ENCODE data around the gene TLR4.

Gene TLR4

GRCh38 chr9:117715411-117715989 lies 11.3 kb downstream of the TLR4 start:
- DNase-seq (ENCODE audit: low read depth) = no peak

DNA sequence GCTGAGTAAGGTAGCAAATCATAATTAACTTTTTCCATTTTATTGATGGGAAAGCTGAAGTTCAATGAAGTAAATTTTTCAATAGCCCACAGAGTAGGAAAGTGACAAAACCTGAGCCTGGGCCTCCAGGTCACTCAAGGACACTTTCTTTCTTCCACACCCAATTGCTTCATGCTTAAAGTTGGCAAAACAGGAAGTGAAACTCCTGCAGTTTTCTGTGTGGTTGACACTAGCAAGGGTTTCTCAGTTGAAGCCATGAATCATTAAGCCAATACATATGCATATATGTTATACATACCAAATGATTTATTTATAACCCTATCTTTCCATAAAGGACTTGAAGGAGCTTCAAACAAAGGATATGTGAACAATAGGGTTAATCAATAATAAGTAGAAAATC lies 13.9 kb downstream of the TLR4 start:
- DNase-seq (ENCODE audit: low read depth) = no peak

GRCh38 chr9:117718701-117719100 lies 14.5 kb downstream of the TLR4 start:
- no peak for DNase-seq (ENCODE audit: low read depth)

GRCh38 chr9:117719161-117719920 lies 15.1 kb downstream of the TLR4 start:
- DNase-seq (ENCODE audit: low read depth) = no peak

DNA sequence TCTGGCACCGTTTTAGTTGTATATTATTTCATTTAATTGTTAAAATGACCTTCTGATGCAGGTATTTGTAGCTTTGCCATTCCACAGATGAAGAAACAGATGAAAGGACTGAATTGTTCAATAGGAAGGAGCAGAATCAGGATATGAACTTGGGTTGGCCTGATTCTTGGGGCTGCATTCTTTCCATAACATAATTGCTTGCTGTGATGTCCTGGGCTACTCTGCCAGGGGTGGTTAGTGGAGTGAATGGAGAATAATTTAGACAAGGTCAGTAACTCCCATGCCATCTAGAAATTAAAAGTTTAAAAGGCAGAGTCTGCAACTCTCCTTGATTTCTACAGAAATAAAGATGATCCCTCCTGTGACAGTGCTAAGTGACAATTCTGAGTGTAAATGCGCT lies 15.9 kb downstream of the TLR4 start:
- DNase-seq (ENCODE audit: low read depth) = no peak

GRCh38 chr9:117720555-117720954 lies 16.4 kb downstream of the TLR4 start:
- DNase-seq (ENCODE audit: low read depth) = no peak

- DNase-seq (ENCODE audit: low read depth) = no peak
These were observed 16.8 kb downstream of the TLR4 start for GRCh38 chr9:117720987-117721386.

- no peak for DNase-seq (ENCODE audit: low read depth)
These were observed 18.0 kb downstream of the TLR4 start for GRCh38 chr9:117722108-117722761.

GRCh38 chr9:117723986-117724625 lies 19.9 kb downstream of the TLR4 start:
- DNase-seq (ENCODE audit: low read depth) = no peak

DNA sequence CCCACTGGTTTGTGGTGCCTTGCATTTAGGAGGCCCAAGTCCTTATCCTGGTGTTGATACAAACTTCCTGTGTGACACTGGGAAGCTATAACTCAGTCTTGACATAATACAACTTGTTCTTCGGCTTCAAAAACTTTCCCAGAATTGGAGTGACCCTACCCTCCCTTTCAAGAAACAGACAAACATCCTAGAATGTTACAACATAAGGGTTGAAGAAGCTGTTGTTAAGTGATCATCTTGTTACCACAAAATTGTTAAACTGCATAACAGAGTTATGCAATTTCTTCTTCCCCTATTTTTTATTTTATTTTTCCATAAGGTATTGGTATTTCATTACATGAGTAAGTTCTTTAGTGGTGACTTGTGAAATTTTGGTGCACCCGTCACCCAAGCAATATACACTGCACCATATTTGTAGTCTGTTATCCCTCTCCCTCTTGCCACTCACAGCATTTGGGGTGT lies 21.3 kb downstream of the TLR4 start:
- no peak for DNase-seq (ENCODE audit: low read depth)

GRCh38 chr9:117729375-117729774 lies 25.2 kb downstream of the TLR4 start:
- no peak for DNase-seq (ENCODE audit: low read depth)

- no peak for DNase-seq (ENCODE audit: low read depth)
These were observed 28.3 kb downstream of the TLR4 start for GRCh38 chr9:117732494-117732893.

DNA sequence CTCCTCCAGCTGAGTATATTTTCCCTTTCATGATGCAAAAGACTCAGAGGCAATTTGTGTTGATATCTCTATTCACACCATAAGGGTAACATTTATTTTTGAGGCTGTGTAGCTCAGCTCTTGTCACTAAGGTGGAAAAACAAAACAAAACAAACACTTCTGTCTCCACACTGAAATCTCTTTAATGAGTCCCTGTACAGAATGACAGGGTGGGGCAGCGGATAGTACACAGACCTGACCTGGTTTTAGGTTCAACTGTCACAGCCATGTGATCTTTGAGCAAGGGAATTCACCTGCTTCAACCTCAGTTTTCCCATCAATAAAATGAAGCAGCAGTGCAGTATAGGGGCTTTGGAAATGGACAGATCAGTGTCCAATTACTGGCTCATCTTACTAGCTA lies 29.3 kb downstream of the TLR4 start:
- no peak for DNase-seq (ENCODE audit: low read depth)

DNA sequence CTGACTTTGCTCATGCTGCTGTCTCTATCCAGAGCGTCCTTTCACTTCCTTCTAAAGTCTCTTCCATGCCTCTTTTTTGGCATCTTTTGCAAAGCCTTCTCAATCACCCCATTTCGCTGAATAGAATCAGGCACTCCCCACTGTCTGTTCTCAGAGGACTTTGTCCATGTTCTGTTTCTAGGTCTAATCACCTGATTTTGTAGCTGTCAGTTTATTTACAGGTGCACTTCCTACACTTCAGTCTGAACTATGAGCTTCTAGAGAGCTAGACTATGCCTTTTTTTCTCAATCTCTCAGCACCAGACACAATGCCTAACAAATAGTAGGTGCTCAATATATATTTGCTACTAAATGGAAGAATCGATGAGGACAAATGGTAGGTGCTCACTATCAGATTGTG lies 29.9 kb downstream of the TLR4 start:
- no peak for DNase-seq (ENCODE audit: low read depth)

DNA sequence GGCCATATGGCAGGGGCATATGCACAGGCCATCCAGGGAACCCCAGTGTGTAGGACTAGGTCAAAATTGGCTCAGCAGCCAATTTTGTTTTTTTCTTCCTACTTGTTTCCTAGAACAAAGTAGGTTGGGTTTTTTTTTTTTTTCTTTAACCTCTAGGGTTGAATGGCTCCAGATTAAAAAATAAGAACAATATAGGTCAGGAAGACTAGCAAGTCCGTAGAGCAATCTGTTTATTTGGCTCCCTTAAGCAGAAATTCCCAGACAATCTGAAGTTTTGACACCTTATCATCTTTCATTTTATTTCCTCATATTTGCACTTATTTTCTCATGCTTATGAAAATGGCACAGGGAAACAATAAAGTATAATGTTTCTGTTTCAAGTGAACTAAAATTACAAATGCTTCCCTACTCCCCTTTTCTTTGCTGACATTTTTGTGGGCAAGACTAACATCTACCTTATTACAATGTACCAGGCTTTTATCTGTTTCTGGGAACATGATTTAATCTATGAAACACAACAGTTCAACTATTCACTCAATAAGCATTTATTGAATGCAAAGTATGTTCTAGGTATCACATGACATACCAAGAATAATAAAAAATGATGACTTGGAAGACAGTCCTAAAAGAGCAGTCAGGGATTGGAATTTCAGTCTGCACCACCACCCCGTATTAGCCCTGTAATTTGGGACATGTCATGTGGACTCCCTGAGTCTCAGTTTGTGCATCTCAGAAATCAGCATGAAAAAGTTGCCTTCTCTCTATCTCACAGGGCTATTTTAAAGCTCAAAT lies 30.5 kb downstream of the TLR4 start:
- DNase-seq (ENCODE audit: low read depth) = no peak

DNA sequence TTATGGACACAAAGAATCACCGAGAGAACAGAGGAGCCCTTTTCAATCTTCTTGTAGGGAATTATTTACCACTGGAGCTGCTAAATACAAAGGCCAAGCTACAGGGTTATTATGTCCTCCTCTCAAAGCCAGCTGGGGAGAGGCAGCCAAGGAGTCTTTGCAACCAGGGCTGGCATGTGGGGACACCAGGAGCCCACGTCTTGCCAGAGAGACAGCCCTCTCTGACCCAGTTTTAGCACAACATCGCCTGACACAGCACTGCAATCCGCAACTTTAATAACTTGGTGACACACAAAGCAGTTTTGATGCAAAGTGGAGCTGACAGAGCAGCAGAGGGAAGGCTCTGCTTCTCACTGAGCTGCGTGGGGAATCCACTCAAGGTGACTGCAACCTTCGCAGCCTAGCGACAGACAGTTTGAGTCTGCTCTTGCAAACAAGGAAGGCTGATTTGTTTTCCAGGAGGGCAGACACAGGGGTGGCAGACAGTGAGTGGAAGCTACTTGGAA lies 33.6 kb downstream of the TLR4 start:
- no peak for DNase-seq (ENCODE audit: low read depth)

DNA sequence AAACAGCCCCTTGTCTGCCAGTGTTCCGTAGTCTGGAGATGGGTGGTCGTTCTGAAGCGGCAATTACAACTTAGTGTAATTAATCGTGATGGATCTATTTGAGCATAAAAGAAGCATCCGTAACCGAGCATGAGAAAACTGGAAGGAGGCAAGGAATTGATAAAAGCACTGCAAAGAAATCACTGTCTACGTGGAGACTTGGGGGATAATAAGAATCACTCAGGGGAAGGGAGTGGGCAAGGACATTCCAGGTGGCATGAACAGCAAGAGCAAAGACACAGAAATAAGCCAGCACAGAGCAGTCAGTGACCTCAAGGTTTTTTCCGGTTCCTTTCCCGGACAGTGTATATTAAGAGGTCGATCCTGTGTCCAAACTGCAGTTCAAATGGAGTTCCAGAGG lies 35.0 kb downstream of the TLR4 start:
- no peak for DNase-seq (ENCODE audit: low read depth)

DNA sequence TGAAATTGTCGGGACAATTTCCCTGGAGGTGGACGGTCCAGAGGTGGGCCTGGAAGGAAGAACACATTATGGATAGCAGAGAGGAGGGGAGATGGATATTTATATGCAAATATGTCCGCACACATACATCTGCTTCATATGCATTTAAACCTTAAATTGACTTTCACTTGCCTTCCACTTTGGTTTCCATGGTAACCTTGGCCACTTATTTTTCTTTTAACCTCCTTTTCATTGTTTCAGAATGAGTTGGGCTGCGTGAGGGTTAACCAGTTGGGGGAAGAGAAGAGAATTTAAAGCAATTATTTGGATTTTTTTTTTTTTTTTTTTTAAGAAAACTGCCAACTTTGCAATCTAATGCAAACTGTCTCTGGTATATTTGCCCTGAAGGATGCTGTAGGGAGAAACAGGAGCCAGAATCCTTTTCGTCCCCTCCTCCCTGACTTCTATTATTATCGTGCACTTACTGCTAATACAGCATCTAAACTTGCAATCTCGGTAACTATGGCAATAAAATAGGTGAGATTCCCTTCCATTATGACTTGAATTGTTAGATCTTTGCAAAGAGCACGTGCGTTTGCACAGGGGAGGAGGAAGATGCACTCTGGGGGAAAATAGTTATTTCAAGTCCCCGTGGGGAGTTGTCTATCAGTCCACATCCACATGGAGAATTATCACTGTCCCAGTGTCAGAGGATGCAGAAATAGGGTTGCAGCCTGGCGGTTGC lies 35.6 kb downstream of the TLR4 start:
- no peak for DNase-seq (ENCODE audit: low read depth)

DNA sequence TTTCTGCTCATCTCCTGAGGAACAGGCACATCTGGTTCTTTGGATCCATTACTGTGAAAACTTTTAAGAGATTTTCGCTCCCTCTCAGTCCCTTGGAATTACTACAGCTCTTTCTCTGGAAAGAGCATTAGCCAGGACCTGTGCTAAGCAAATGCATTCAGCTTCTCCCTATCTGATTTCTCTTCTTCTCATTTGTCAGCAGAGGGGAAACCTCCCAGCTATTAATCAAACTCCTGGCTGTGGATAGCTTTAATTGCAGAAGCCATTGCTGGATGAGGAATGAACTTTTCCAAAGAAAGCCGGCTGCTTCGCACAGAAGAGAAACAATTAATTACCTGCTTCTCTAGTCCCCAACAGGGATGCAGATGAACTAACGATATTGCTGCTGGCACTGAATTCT lies 37.9 kb downstream of the TLR4 start:
- no peak for DNase-seq (ENCODE audit: low read depth)

DNA sequence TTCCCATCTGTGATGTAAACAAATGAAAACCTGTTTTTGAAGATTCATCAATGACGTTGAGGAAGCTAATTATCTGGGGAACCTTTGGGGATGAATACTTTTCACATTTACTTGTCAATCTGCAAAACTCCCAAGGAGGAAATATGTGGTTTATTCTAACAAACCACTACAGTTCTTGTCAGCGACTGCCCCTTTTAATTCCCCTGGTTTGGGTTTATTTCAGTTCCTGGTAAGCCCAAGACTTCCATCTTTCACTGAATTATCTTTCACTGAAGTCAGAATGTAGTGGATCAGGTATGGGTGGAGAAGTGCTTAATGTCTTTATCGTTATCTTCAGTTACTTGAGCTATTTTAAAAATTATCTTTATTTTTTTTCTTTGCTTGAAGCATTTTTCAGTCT lies 40.2 kb downstream of the TLR4 start:
- DNase-seq (ENCODE audit: low read depth) = no peak

DNA sequence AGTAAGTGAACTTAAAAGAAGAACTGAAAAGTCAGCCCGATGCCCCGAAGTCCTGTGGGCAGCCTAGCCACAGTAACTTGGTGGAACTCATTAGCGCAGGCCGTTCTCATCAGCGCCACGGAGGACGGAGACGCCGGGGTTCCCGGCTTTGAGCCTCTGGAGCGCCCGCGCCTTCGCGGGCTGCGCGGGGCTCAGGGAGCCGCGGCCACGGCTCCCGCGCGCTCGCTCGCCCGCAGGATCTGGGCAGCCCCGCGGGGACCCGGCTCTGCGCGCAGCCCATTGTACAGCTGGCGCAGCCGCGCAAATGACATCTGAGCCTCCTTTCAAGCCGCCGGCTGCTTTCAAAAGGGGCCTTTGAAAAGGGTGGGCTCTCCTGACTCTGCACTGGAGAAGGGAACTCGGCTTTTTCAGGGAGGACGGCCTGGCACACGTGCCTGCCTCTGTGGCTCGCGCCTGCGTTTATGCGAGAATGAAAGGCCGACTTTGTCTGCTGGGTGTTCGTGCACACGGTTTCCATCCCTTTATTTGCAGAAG lies 40.7 kb downstream of the TLR4 start:
- DNase-seq (ENCODE audit: low read depth) = no peak
